Kidney tubule cell (primary cell): ENCODE measurements around the gene IGF2R.

ENCODE experiments used
- DNase-seq: peaks from one replicate; pipeline ENCODE4 v3.0.0-alpha.2; 2018; ENCODE audit warnings: low spot score

The IGF2R gene

GRCh38 chr6:159977255-159977903, 8.5 kb downstream of the IGF2R start:
- peak; percentile 57 for DNase-seq

- DNase-seq, result no peak
These were observed 9.0 kb downstream of the IGF2R start for GRCh38 chr6:159977904-159978268.

- DNase-seq, result peak; percentile 93
These were observed 9.6 kb downstream of the IGF2R start for GRCh38 chr6:159978291-159979135.

GRCh38 chr6:159979136-159979874, 10.4 kb downstream of the IGF2R start:
- DNase-seq, result peak; percentile 83

GRCh38 chr6:159980474-159980873, 11.6 kb downstream of the IGF2R start:
- DNase-seq, result no peak

GRCh38 chr6:159981071-159981402, 12.2 kb downstream of the IGF2R start:
- DNase-seq, result no peak

GRCh38 chr6:159981403-159982245, 12.7 kb downstream of the IGF2R start:
- peak; percentile 73 for DNase-seq

- no peak for DNase-seq
These were observed 14.0 kb downstream of the IGF2R start for GRCh38 chr6:159982731-159983506.

- DNase-seq, result peak; percentile 42
These were observed 14.8 kb downstream of the IGF2R start for GRCh38 chr6:159983641-159984080.

- peak; percentile 67 for DNase-seq
These were observed 15.4 kb downstream of the IGF2R start for GRCh38 chr6:159984268-159984786.

- peak; percentile 59 for DNase-seq
These were observed 16.5 kb downstream of the IGF2R start for GRCh38 chr6:159985296-159985945.

- peak; percentile 64 for DNase-seq
These were observed 20.1 kb downstream of the IGF2R start for GRCh38 chr6:159988983-159989454.

GRCh38 chr6:159989492-159990480, 20.9 kb downstream of the IGF2R start:
- peak; percentile 56 for DNase-seq

- no peak for DNase-seq
These were observed 23.5 kb downstream of the IGF2R start for GRCh38 chr6:159992366-159992765.

GRCh38 chr6:159995405-159995804, 26.5 kb downstream of the IGF2R start:
- DNase-seq, result no peak

GRCh38 chr6:159996087-159996622, 27.3 kb downstream of the IGF2R start:
- no peak for DNase-seq

- no peak for DNase-seq
These were observed 28.0 kb downstream of the IGF2R start for GRCh38 chr6:159996626-159997497.
